IMR-90 (cell line): ENCODE measurements around the gene ADAMTS16. TPM values are rescaled to one million over a fixed set of nuclear protein-coding genes. Genes with fewer than 3 reads are reported as not detected.

Source experiments
- ATAC-seq: fragments of 200-7000 bp; cut with Tn5 transposase; 2 replicates; pipeline ENCODE4 v1.9.1; 2020; ENCODE audit warnings: low read depth, mild to moderate bottlenecking, moderate library complexity
- BruUV-seq: library from RNA; stranded (reverse); fragments of 400-500 nt; replicated peaks from 2 replicates; lab custom pipeline; 2021; lab: Mats Ljungman, UMichigan
- CTCF ChIA-PET: fragments of 300-600 bp; formaldehyde crosslinking; extraction: SDS; loops from one replicate; lab custom pipeline; 2021; ENCODE audit warnings: antibody characterized with exemption; lab: Yijun Ruan, JAX
- POLR2A ChIA-PET: fragments of 300-600 bp; sonication (Branson Sonifier 250); formaldehyde crosslinking; loops from one replicate; lab custom pipeline; 2022; ENCODE audit warnings: antibody characterized with exemption; ENCODE audit not compliant: unreplicated experiment; lab: Charles Lee
- DNase-seq: peaks from one replicate; pipeline ENCODE4 v3.0.0; 2013
- H2AFZ ChIP-seq: replicated peaks from 2 replicates; pipeline ENCODE3; 2013; ENCODE audit warnings: low read length, mild to moderate bottlenecking; ENCODE audit not compliant: poor library complexity
- H2AK5ac ChIP-seq: 2 replicates; pipeline ENCODE4 v1.6.1; 2013; ENCODE audit warnings: low read depth, low read length, inconsistent platforms
- H2AK9ac ChIP-seq: replicated peaks from 2 replicates; pipeline ENCODE3; 2013; ENCODE audit warnings: mild to moderate bottlenecking, low read depth, low read length, moderate library complexity; ENCODE audit not compliant: poor library complexity
- H2BK120ac ChIP-seq: 2 replicates; pipeline ENCODE4 v1.6.1; 2013; ENCODE audit warnings: low read depth, low read length, inconsistent platforms
- H2BK15ac ChIP-seq: 3 replicates; pipeline ENCODE4 v1.6.1; 2013; ENCODE audit warnings: low read depth, low read length, inconsistent platforms
- H2BK20ac ChIP-seq: 2 replicates; pipeline ENCODE4 v1.6.1; 2013; ENCODE audit warnings: low read depth, mild to moderate bottlenecking, inconsistent platforms, low read length, moderate library complexity
- H2BK5ac ChIP-seq: 2 replicates; pipeline ENCODE4 v1.6.1; 2013; ENCODE audit warnings: mild to moderate bottlenecking, low read depth, low read length, inconsistent platforms; ENCODE audit not compliant: poor library complexity, severe bottlenecking
- H3K14ac ChIP-seq: replicated peaks from 2 replicates; pipeline ENCODE4 v1.6.1; 2013; ENCODE audit warnings: low read depth, low read length, inconsistent platforms
- H3K18ac ChIP-seq: 2 replicates; pipeline ENCODE4 v1.6.1; 2013; ENCODE audit warnings: low read depth, low read length, control low read depth
- H3K23ac ChIP-seq: 2 replicates; pipeline ENCODE4 v1.6.1; 2013; ENCODE audit warnings: low read depth, low read length, inconsistent platforms
- H3K27ac ChIP-seq: 2 replicates; pipeline ENCODE4 v1.5.1; 2013; ENCODE audit warnings: mild to moderate bottlenecking, control low read depth, low read length; ENCODE audit not compliant: insufficient read depth
- H3K27me3 ChIP-seq: 2 replicates; pipeline ENCODE4 v1.6.1; 2013; ENCODE audit warnings: low read length; ENCODE audit not compliant: control insufficient read depth, insufficient read depth
- H3K36me3 ChIP-seq: 2 replicates; pipeline ENCODE4 v1.6.1; 2013; ENCODE audit warnings: low read length, mixed read lengths; ENCODE audit not compliant: control insufficient read depth, insufficient read depth
- H3K4ac ChIP-seq: 2 replicates; pipeline ENCODE4 v1.6.1; 2013; ENCODE audit warnings: low read depth, low read length, inconsistent platforms
- H3K4me1 ChIP-seq: 2 replicates; pipeline ENCODE4 v1.6.1; 2013; ENCODE audit warnings: low read length, mixed read lengths; ENCODE audit not compliant: control insufficient read depth, insufficient read depth
- H3K4me2 ChIP-seq: 2 replicates; pipeline ENCODE4 v1.6.1; 2013; ENCODE audit warnings: low read depth, mild to moderate bottlenecking, control low read depth, low read length, moderate library complexity
- H3K4me3 ChIP-seq: 2 replicates; pipeline ENCODE4 v1.5.1; 2013; ENCODE audit warnings: low read depth, mild to moderate bottlenecking, control low read depth, low read length, moderate library complexity; ENCODE audit not compliant: insufficient read depth
- H3K56ac ChIP-seq: 2 replicates; pipeline ENCODE4 v1.6.1; 2013; ENCODE audit warnings: low read length, inconsistent platforms; ENCODE audit not compliant: insufficient read depth; ENCODE audit errors: extremely low read depth
- H3K79me1 ChIP-seq, 2 experiments: 2 replicates each; pipeline ENCODE4 v1.6.1; 2013; ENCODE audit warnings: low read length in 2 of 2, inconsistent platforms in 1 of 2, low read depth in 1 of 2
- H3K9ac ChIP-seq: 2 replicates; pipeline ENCODE4 v1.6.1; 2013; ENCODE audit warnings: low read depth, low read length, control low read depth
- H3K9me1 ChIP-seq: 2 replicates; pipeline ENCODE4 v1.6.1; 2013; ENCODE audit warnings: low read length, inconsistent platforms; ENCODE audit not compliant: insufficient read depth
- H3K9me3 ChIP-seq: 2 replicates; pipeline ENCODE4 v1.6.1; 2013; ENCODE audit warnings: low read length; ENCODE audit not compliant: control insufficient read depth, insufficient read depth
- H4K20me1 ChIP-seq: 2 replicates; pipeline ENCODE4 v1.6.1; 2013; ENCODE audit warnings: low read length, inconsistent platforms; ENCODE audit not compliant: insufficient read depth
- H4K5ac ChIP-seq: 2 replicates; pipeline ENCODE4 v1.6.1; 2013; ENCODE audit warnings: mild to moderate bottlenecking, low read depth, low read length, control low read depth
- H4K8ac ChIP-seq, 2 experiments: 2 replicates each; pipeline ENCODE4 v1.6.1; 2013; ENCODE audit warnings: low read depth in 2 of 2, low read length in 2 of 2, control low read depth in 1 of 2, inconsistent platforms in 1 of 2
- H4K91ac ChIP-seq: 2 replicates; pipeline ENCODE4 v1.6.1; 2013; ENCODE audit warnings: low read depth, low read length, inconsistent platforms; ENCODE audit not compliant: insufficient read depth
- BHLHE40 ChIP-seq: fragments of 150-350 bp; IDR thresholded peaks from 2 replicates; pipeline ENCODE4 v1.6.1; 2016; ENCODE audit warnings: mild to moderate bottlenecking, low read depth, low read length
- CEBPB ChIP-seq: IDR thresholded peaks from 2 replicates; pipeline ENCODE4 v1.6.1; 2012; ENCODE audit warnings: low read depth, low read length, improper control_type of control experiment
- CHD1 ChIP-seq: IDR thresholded peaks from 2 replicates; pipeline ENCODE4 v1.6.1; 2012; ENCODE audit warnings: low read depth, low read length, improper control_type of control experiment
- CTCF ChIP-seq: conservative IDR thresholded peaks from 2 replicates; pipeline ENCODE4 v1.5.1; 2012; ENCODE audit warnings: mild to moderate bottlenecking, low read depth, low read length, improper control_type of control experiment
- ELK1 ChIP-seq: fragments of 150-350 bp; IDR thresholded peaks from 2 replicates; pipeline ENCODE4 v1.6.1; 2016; ENCODE audit warnings: low read depth, mild to moderate bottlenecking, low read length, moderate library complexity, borderline replicate concordance
- FOS ChIP-seq: fragments of 150-350 bp; IDR thresholded peaks from 2 replicates; pipeline ENCODE4 v1.6.1; 2016; ENCODE audit warnings: low read depth, low read length
- MAFK ChIP-seq: IDR thresholded peaks from 2 replicates; pipeline ENCODE4 v1.6.1; 2012; ENCODE audit warnings: low read depth, low read length, improper control_type of control experiment
- MAZ ChIP-seq: IDR thresholded peaks from 2 replicates; pipeline ENCODE4 v1.6.1; 2012; ENCODE audit warnings: low read depth, mild to moderate bottlenecking, low read length, improper control_type of control experiment, moderate library complexity, borderline replicate concordance
- MXI1 ChIP-seq: IDR thresholded peaks from 2 replicates; pipeline ENCODE4 v1.6.1; 2012; ENCODE audit warnings: low read depth, mild to moderate bottlenecking, low read length, moderate library complexity, borderline replicate concordance
- NFE2L2 ChIP-seq: fragments of 150-350 bp; IDR thresholded peaks from 2 replicates; pipeline ENCODE4 v1.6.1; 2016; ENCODE audit warnings: low read depth, mild to moderate bottlenecking, low read length
- POLR2A ChIP-seq: IDR thresholded peaks from 2 replicates; pipeline ENCODE4 v1.6.1; 2012; ENCODE audit warnings: mild to moderate bottlenecking, low read depth, low read length
- RAD21 ChIP-seq: IDR thresholded peaks from 2 replicates; pipeline ENCODE4 v1.6.1; 2012; ENCODE audit warnings: low read length, improper control_type of control experiment
- RCOR1 ChIP-seq: IDR thresholded peaks from 2 replicates; pipeline ENCODE4 v1.6.1; 2012; ENCODE audit warnings: mild to moderate bottlenecking, low read length, improper control_type of control experiment; ENCODE audit not compliant: insufficient replicate concordance
- RFX5 ChIP-seq: IDR thresholded peaks from 2 replicates; pipeline ENCODE4 v1.8.0; 2012; ENCODE audit warnings: low read depth, mild to moderate bottlenecking, low read length, moderate library complexity
- SMC3 ChIP-seq: fragments of 150-350 bp; IDR thresholded peaks from 2 replicates; pipeline ENCODE4 v1.6.1; 2016; ENCODE audit warnings: low read depth, mild to moderate bottlenecking, antibody characterized with exemption, low read length, moderate library complexity
- WGBS, 2 experiments: methylation state at CpG; one replicate each; pipeline versions ENCODE4 v1.1.5 to v1.1.7; 2013; ENCODE audit warnings: missing lambda C conversion rate in 2 of 2; ENCODE audit not compliant: insufficient read length in 1 of 2; ENCODE audit errors: extremely low coverage in 2 of 2; 5-methylcytosine and 5-hydroxymethylcytosine counted together
- dilution Hi-C: fragments of 300-500 bp; cut with HindIII; formaldehyde crosslinking; loops from one replicate; pipeline ENCODE4 v1.14.3; 2018; ENCODE audit warnings: low sequenced_read_pairs; ENCODE audit not compliant: unreplicated experiment
- in situ Hi-C: fragments of 300-500 bp; cut with MboI; formaldehyde crosslinking; loops from 3 replicates; pipeline ENCODE4 v1.14.3; 2019; ENCODE audit warnings: low sequenced_read_pairs, inconsistent platforms, mixed read lengths
- intact Hi-C: fragments of 100-400 bp; cut with micrococcal nuclease; formaldehyde crosslinking; loops from 2 replicates; pipeline ENCODE4 v1.10.0; 2022
- polyA plus RNA-seq, 3 experiments: library from polyadenylated mRNA; depleted of rRNA; stranded (reverse); fragments of >200 nt; gene quantifications; 2 replicates each; pipeline ENCODE4 v1.2.3, GENCODE V29; 2012; ENCODE audit warnings: low replicate concordance in 1 of 3
- total RNA-seq: library from RNA; depleted of rRNA; stranded (reverse); fragments of >200 nt; gene quantifications from 2 replicates; pipeline ENCODE4 v1.2.3, GENCODE V29; 2012
- TF ChIP-seq, protein P1 (sequence below): fragments of 150-350 bp; IDR thresholded peaks from 2 replicates; pipeline ENCODE4 v1.6.1; 2017; ENCODE audit warnings: mild to moderate bottlenecking, antibody characterized with exemption, low read length, low read depth

ADAMTS16 gene
- total and polyA plus RNA-seq, 2 of the 4 experiments (the other 2 are of a cell fraction): 0.09 to 0.18 TPM

GRCh38 chr5:5301176-5301575, 161.0 kb downstream of the ADAMTS16 start:
- no peak for ATAC-seq
- in situ Hi-C loops: no loop called here
- no peak overlapping the region for H2AK9ac ChIP-seq
- no peak overlapping the region for H2BK5ac ChIP-seq
- peaks cover 23% of the 10 kb centered on the region for H3K9me3 ChIP-seq
- no peaks in the 10 kb centered on the region for H3K36me3 ChIP-seq
- dilution Hi-C loops: no loop called here
- H3K27ac ChIP-seq: no peak overlapping the region
- H4K20me1 ChIP-seq: no peaks in the 10 kb centered on the region
- H3K14ac ChIP-seq: no peak overlapping the region
- no peak overlapping the region for H3K4ac ChIP-seq
- H3K23ac ChIP-seq: no peak overlapping the region
- no peak overlapping the region for H3K18ac ChIP-seq
- no peak overlapping the region for H2BK15ac ChIP-seq
- no peak overlapping the region for H4K8ac ChIP-seq
- ChIA-PET CTCF (no interaction called here), POLR2A (no interaction called here)
- intact Hi-C loops: no loop called here
- WGBS, 2 experiments: no CpG with 5 or more reads among the region's 3 CpGs
- TF ChIP-seq, protein P1, sequence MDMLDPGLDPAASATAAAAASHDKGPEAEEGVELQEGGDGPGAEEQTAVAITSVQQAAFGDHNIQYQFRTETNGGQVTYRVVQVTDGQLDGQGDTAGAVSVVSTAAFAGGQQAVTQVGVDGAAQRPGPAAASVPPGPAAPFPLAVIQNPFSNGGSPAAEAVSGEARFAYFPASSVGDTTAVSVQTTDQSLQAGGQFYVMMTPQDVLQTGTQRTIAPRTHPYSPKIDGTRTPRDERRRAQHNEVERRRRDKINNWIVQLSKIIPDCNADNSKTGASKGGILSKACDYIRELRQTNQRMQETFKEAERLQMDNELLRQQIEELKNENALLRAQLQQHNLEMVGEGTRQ: no peak
- TF ChIP-seq POLR2A (no peak), CTCF (no peak), RAD21 (no peak), SMC3 (no peak), MAFK (no peak), NFE2L2 (no peak), ELK1 (no peak), MAZ (no peak), CEBPB (no peak), CHD1 (no peak), FOS (no peak), MXI1 (no peak), BHLHE40 (no peak), RCOR1 (no peak), RFX5 (no peak)
- no peak for DNase-seq
- no peak overlapping the region for H3K9ac ChIP-seq
- H3K56ac ChIP-seq: no peak overlapping the region
- H2BK20ac ChIP-seq: no peak overlapping the region
- no peak overlapping the region for H4K5ac ChIP-seq
- no peak overlapping the region for H4K91ac ChIP-seq
- no peak overlapping the region for H3K4me2 ChIP-seq
- no peak overlapping the region for H3K4me3 ChIP-seq
- BruUV-seq: no TSS peak
- no peaks in the 10 kb centered on the region for H3K27me3 ChIP-seq
- H3K9me1 ChIP-seq: no peaks in the 10 kb centered on the region
- H2BK120ac ChIP-seq: no peak overlapping the region
- H3K4me1 ChIP-seq: no peaks in the 10 kb centered on the region
- no peak overlapping the region for H2AFZ ChIP-seq
- no peak overlapping the region for H2AK5ac ChIP-seq
- H3K79me1 ChIP-seq: no peaks in the 10 kb centered on the region
